Measurements from ENCODE around the gene HOGA1.
"Not testable (repeated sequence)": the region's sequence is repeated elsewhere in the genome, so short reads cannot be mapped to it uniquely, and the experiment has no call there.

HOGA1 gene

DNA sequence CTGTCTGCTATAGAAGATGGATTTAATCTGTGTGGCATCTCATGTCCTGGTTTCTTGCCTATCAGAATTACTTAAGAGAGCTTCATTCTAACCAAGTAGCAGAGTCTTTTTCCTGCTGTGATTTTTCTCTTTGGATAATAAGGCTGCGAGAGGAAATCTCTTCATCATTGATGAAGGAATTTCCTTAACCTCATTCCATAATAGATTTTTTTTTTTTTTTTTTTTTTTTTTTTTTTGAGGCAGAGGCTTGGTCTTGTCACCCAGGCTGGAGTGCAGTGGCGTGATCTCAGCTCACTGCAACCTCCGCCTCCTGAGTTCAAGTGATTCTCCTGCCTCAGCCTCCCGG is 65.2 kb downstream of the HOGA1 start:
- not testable (repeated sequence) for DNase-seq (ENCODE audit: low spot score)

DNA sequence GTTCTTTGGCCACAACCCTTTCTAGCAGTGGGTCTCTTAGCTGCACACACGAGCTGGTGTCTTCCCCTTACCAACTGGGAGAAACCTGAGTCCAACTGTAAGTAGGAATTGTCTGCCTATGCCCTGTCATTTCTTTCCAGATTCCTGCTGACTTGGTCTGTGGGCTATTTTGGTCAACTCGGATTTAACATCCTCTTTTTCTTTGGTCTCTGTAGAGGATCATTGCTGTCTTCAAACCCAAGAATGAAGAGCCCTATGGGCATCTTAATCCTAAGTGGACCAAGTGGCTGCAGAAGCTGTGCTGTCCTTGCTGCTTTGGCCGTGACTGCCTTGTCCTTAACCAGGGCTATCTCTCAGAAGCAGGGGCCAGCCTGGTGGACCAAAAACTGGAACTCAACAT is 66.5 kb downstream of the HOGA1 start:
- DNase-seq (ENCODE audit: low spot score) = no peak

DNA sequence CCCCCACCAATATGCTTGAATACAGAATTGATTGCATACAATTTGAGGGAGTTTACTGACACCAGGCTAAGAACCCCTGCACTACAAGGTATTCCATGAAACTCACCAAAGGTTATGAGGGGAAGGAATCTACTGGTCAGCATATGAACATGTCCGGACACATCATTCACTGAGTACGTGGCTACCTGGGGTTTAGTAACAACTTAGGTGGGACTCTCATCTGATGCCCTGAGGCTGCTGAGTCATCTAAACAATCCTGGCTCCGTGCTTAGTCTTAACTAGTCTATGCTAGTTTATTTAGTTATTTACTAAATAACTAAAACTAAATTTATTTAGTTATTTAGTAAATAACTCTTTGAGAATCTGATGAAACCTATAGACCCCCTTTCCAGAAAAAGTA is 67.6 kb downstream of the HOGA1 start:
- DNase-seq (ENCODE audit: low spot score) = no peak

DNA sequence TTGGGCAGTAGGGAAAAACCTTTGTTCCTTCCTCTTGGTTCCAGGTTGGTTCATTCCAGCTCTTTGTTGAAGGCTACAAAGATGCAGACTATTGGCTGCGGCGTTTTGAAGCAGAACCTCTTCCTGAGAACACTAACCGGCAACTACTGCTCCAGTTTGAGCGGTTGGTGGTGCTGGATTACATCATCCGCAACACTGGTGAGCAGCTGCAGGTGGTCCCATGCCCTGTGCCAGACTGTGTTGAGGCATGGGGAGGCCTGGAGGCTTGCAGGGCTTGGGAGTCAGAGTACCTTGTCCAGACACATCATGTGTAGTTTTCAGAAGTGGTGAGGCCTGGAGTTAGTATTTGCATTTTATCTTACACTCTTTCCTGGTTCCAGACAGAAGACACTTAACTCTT is 72.6 kb downstream of the HOGA1 start:
- DNase-seq (ENCODE audit: low spot score) = no peak

DNA sequence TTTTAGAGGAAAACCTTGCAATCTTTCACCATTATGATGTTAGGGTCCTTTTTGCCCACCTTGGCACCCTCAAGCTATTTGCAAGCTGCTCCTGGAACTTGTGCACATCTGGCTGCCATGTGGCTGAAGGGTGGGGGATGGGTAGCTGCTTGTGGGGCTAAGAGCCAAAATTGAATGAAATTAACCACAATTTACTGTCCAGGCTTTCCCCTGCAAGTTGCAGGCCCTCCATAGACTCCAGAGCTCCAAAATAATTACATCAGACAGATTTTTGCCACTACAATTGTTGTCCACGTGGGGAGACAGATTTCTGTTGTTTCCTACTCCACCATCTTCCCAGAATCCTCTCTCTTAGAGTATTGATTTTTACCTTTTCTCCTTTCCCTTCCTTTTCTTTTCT is 75.4 kb downstream of the HOGA1 start:
- DNase-seq (ENCODE audit: low spot score) = no peak
